Measurements from ENCODE around the gene DEGS2. TPM values are rescaled to one million over a fixed set of nuclear protein-coding genes. Genes with fewer than 3 reads are reported as not detected.

DEGS2 gene
- polyA plus RNA-seq, 3 donors, result 4.3 to 7.9 (median 7.7) TPM

- DNase-seq (ENCODE audit: extremely low read depth in 1 of 11, low read depth in 9 of 11, low spot score in 4 of 11), result no peak
Measured at GRCh38 chr14:100155756-100156616, 3.5 kb downstream of the DEGS2 start.

GRCh38 chr14:100155049-100155621 lies 4.3 kb downstream of the DEGS2 start:
- DNase-seq (ENCODE audit: extremely low read depth in 1 of 11, low read depth in 9 of 11, low spot score in 4 of 11), result no peak

GRCh38 chr14:100153560-100153959 lies 5.9 kb downstream of the DEGS2 start:
- DNase-seq (ENCODE audit: extremely low read depth in 1 of 11, low read depth in 9 of 11, low spot score in 4 of 11), result no peak

- DNase-seq (ENCODE audit: extremely low read depth in 1 of 11, low read depth in 9 of 11, low spot score in 4 of 11), result no peak
Measured at GRCh38 chr14:100152091-100152490, 7.4 kb downstream of the DEGS2 start.

GRCh38 chr14:100150932-100151587 lies 8.4 kb downstream of the DEGS2 start:
- no peak for DNase-seq (ENCODE audit: extremely low read depth in 1 of 11, low read depth in 9 of 11, low spot score in 4 of 11)

GRCh38 chr14:100149851-100150611 lies 9.4 kb downstream of the DEGS2 start:
- DNase-seq (ENCODE audit: extremely low read depth in 1 of 11, low read depth in 9 of 11, low spot score in 4 of 11), result no peak

- DNase-seq (ENCODE audit: extremely low read depth in 1 of 11, low read depth in 9 of 11, low spot score in 4 of 11), result no peak
Measured at GRCh38 chr14:100148837-100149731, 10.4 kb downstream of the DEGS2 start.

GRCh38 chr14:100147691-100148464 lies 11.6 kb downstream of the DEGS2 start:
- DNase-seq (ENCODE audit: extremely low read depth in 1 of 11, low read depth in 9 of 11, low spot score in 4 of 11), result no peak

- DNase-seq (ENCODE audit: extremely low read depth in 1 of 11, low read depth in 9 of 11, low spot score in 4 of 11), result no peak
Measured at GRCh38 chr14:100147181-100147631, 12.2 kb downstream of the DEGS2 start.

GRCh38 chr14:100146531-100147091 lies 12.8 kb downstream of the DEGS2 start:
- DNase-seq (ENCODE audit: extremely low read depth in 1 of 11, low read depth in 9 of 11, low spot score in 4 of 11), result no peak

- no peak for DNase-seq (ENCODE audit: extremely low read depth in 1 of 11, low read depth in 9 of 11, low spot score in 4 of 11)
Measured at GRCh38 chr14:100145682-100146464, 13.6 kb downstream of the DEGS2 start.

- DNase-seq (ENCODE audit: extremely low read depth in 1 of 11, low read depth in 9 of 11, low spot score in 4 of 11), result no peak
Measured at GRCh38 chr14:100144996-100145646, 14.3 kb downstream of the DEGS2 start.

- no peak for DNase-seq (ENCODE audit: extremely low read depth in 1 of 11, low read depth in 9 of 11, low spot score in 4 of 11)
Measured at GRCh38 chr14:100144645-100144995, 14.8 kb downstream of the DEGS2 start.

- DNase-seq (ENCODE audit: extremely low read depth in 1 of 11, low read depth in 9 of 11, low spot score in 4 of 11), result no peak
Measured at GRCh38 chr14:100143934-100144333, 15.5 kb downstream of the DEGS2 start.

GRCh38 chr14:100143523-100143922 lies 15.9 kb downstream of the DEGS2 start:
- DNase-seq (ENCODE audit: extremely low read depth in 1 of 11, low read depth in 9 of 11, low spot score in 4 of 11), result no peak

Data from renal cortex interstitium (tissue), 11 donors.